Medulla oblongata (tissue), 1 donor: Measurements from ENCODE around the gene MPV17L2.
"Not testable (repeated sequence)": the region's sequence is repeated elsewhere in the genome, so short reads cannot be mapped to it uniquely, and the experiment has no call there.

Source experiments
- DNase-seq: peaks from one replicate; pipeline ENCODE4 v3.0.0-alpha.2; 2015; ENCODE audit errors: extremely low spot score

MPV17L2 gene

DNA sequence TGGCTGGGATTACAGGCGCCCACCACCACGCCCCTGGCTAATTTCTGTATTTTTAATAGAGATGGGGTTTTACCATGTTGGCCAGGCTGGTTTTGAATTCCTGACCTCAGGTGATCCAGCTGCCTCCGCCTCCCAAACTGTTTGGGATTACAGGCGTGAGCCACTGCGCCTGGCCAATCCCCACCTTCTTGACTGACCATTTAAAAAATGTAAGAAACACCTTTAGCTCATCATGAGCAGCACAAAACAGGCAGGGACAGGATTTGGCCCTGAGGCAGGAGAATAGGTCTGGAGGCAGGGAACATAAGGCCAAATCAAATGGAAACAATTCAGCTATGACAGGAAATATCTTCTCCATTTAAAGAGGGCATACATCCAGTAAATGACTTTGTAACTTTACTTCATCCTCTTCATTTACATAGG is 1.4 kb upstream of the MPV17L2 start:
- DNase-seq: no peak

DNA sequence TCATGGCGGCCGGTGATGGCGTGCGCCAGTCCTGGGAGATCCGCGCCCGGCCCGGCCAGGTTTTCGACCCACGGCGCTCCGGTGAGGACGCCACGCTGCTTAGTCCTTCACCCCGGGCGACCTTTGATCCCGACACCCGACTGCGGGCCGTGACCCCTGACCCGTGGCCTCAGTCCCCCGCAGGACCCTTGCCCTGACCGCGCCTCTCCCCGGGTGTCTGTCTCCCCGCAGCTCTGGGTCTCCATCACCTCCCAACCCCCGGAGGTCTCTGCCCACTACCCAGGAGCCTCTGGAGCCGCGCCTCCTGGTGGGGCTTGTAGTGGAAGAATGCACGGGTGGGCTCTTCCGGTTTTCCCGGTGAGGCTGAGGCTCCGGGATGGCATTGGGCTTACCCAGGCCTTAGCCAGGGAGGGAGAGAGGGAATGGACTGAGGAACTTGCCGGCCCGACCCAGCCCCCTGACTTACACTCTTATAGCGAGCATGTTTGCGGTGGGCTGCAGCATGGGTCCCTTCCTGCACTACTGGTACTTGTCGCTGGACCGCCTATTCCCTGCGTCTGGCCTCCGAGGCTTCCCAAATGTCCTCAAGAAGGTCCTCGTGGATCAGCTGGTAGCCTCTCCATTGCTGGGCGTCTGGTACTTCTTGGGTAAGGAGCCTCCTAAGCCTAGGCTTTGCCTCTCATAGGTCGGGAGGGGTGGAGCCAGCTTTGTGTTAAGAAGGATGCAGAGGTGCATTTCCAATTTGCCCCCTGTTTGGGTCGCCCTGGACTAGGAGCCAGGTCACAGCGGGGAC is 566 bp downstream of the MPV17L2 start:
- no peak for DNase-seq

DNA sequence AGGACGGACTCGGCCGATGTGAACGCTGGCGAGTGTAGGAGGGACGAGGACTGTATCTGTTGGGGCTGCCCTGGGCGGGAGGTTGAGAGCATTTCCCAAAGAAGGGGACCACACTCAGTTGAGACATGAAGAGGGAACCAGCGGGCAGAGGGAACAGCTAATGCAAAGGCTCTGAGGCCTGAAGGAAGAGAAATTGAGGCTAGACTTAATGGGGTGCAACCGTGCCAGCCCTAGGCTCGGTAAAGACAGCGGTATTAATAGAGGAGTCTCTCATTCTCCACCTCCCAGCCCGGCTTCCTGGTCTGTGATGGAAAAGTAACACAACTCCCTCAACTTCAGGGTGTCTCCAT is 1.1 kb downstream of the MPV17L2 start:
- DNase-seq: no peak

DNA sequence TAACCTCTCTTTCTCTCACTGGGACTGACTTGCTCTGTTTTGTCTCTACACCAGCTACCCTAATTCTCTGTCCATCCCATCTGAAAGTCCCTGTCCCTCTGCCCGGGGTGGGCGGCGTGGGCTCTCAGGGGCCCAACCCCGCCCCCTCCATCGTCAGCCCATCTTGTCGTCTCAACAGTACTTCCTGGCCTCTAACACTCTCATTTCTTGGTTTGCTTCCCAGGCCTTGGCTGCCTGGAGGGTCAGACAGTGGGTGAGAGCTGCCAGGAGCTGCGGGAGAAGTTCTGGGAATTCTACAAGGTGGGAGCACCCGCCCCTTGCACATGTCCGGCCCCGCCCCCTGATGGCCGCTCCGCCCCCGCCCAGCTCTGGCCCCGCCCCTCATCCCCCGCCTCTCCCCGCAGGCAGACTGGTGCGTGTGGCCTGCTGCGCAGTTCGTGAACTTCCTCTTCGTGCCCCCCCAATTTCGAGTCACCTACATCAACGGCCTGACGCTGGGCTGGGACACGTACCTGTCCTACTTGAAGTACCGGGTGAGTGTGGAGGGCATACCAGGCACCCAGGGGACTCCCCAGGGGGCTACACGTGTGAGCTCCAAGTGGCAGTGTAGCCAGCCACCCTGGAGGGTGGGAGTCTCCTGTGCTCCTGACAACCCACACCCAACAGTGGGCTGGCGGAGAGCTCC is 1.7 kb downstream of the MPV17L2 start:
- no peak for DNase-seq

DNA sequence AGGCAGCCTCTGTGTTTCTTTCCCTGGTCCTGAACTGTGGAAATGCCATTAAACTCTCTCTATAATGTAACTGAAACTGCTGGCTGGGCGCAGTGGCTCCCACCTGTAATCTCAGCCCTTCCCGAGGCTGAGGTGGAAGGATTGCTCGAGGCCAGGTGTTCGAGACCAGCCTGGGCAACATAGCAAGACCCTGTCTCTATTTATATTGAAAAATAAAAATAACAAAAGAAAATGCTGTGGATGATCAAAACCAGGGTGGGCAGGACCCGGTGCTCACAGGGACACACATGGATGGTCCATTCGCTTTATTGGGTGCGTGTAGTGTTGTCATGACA is 3.5 kb downstream of the MPV17L2 start:
- DNase-seq: no peak

DNA sequence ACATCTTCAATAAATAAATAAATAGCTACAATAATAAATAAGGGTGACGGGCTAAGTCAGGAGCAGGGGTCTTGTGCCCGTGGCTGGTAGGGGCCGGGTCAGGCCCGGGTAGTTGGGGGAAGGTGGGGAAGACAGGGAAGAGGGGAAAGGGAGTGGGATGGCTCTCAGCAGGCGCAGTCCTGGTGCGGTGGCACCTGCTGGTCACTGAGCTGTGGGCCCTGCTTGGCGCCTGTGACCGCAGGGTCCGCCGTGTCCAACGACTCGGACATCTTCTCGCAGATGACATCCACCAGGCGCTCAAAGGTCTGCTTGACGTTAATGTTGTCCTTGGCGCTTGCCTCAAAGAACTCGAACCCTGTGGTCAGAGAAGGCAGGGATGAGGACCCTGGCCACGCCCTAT is 4.3 kb downstream of the MPV17L2 start:
- DNase-seq: no peak

DNA sequence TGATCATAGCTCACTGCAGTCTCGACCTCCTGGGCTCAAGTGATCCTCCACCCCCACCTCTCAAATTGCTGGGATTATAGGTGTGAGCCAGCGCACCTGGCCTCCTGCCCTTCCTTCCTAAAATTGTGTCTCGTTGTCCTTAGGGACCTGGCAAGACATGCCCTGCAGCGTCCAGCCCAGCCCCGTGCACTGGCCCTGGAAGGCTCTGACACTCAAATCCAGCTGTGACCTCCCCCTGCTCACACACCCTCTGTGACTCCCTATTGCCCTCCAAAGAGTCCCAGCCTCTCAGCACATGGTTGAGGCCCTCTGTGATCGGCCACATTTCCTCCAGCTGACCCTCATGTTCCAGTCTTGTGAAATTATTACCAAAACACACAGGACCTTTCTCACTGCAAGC is 4.9 kb downstream of the MPV17L2 start:
- DNase-seq: no peak

DNA sequence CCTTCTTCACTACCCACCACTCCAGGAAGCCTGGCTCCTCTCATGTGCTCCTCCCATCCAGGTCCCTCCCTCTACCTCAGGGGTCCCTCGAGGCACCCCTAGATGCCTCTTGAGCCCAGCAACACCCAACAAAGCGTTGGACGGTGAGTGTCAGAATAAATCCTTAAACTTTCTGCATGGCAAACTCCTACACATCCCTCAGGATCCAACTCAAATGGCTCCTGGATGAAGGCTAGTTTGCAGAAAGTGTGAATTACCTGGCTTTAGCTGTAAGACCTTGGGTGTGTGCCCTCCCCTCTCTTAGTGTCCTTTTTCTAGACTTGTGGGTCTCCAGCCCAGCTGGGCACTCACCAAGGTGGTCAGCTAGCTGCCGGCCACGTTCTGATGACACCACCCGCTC is 5.4 kb downstream of the MPV17L2 start:
- no peak for DNase-seq

DNA sequence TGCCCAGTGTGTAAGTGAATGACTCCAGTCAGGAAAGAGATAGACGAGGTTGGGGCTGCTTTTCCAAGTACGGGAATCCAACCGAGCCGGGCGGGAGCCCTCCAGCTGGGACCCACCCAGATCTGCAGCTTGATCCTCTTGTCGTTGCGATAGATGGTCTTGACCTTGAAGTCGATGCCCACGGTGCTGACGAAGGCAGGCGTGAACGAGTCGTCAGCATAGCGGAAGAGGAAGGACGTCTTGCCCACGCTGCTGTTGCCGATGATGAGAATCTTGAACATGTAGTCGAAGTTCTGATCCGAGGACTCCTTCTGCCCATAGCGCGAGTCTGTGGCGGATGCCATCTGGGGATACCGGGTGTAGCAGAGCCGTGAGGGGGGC is 9.4 kb downstream of the MPV17L2 start:
- no peak for DNase-seq

DNA sequence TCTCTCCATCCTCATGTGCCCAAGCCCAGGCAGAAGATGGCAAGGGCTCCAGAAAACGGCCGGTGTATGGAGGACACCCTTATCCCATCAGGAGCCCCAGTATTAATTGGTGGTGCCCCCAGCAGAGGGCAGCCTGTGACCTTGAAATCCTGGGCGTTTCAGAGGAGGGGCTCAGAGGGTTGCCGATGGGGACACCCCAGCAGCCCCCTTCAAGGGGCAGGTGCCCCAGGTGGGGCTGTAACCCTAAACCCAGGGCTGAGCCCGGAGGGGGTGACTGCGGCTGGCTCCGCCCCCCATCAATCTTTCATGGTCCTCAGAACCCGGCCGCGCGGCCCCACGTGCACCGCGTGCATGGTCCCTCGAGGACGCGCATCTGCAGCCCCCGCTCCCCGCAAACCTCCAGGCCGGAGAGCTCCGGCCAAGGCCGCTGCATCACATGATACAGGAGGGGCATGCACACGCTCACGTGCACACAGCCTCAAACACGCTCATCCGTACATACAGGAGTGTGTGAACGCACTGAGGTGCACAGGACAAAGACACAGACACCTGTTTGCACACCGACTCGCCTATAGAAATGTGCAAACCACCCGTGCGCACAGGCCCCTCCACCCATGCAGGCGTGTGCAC is 9.9 kb downstream of the MPV17L2 start:
- peak; percentile 59 for DNase-seq

DNA sequence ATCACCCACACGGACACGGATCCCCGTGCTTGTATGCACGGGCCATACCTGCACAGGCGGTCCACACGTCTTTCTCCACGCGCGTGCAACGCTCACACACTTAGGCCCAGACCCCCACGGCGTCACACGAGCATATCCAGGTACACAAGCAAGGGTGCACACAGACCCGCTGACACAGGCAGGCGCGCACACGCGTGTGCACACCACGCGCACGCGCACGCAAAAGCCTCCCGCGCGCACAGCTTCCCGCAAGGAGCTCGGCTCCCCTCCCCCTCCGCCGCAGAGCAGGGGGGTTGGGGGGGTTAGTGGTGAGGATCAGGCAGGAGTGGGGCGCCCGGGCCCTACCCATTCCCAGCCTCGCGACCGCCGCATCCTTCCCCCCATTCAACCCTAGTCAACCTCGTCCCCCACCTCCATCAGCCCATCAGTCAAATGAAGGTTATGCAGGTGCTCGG is 10.4 kb downstream of the MPV17L2 start:
- peak; percentile 60 for DNase-seq

DNA sequence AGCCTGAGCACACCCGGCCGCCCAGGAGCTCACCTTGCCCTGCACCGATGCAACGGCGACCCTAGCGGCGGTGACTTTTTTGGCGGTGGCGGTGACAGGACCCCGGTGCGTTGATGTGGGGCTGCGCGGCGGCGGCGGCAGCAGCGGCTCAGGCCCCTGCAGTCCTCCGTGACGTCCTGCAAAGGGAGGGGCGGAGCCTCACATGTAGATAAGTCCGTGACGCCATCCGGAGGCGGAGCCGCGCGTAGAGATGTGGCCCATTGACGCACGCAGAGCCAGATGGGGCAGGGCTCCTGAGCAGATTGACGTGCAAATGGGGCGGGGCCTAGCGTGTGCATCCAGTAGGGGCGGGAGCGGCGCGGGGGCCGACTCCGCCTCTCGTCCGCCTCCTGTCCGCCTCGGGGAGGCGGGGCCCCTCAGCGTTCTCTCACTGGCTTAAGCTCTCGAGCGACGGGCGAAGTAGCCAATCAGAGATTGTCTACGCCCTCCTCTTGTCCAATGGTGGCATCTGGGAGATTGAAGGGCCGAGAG is 10.9 kb downstream of the MPV17L2 start, which contains the start of gene RAB3A:
Gene RAB3A, minus strand, starts transcription at position 180 of the 531 bp plus-strand sequence. CDS start 1,302 bp downstream, outside the sequence.
- DNase-seq: peak; percentile 100

DNA sequence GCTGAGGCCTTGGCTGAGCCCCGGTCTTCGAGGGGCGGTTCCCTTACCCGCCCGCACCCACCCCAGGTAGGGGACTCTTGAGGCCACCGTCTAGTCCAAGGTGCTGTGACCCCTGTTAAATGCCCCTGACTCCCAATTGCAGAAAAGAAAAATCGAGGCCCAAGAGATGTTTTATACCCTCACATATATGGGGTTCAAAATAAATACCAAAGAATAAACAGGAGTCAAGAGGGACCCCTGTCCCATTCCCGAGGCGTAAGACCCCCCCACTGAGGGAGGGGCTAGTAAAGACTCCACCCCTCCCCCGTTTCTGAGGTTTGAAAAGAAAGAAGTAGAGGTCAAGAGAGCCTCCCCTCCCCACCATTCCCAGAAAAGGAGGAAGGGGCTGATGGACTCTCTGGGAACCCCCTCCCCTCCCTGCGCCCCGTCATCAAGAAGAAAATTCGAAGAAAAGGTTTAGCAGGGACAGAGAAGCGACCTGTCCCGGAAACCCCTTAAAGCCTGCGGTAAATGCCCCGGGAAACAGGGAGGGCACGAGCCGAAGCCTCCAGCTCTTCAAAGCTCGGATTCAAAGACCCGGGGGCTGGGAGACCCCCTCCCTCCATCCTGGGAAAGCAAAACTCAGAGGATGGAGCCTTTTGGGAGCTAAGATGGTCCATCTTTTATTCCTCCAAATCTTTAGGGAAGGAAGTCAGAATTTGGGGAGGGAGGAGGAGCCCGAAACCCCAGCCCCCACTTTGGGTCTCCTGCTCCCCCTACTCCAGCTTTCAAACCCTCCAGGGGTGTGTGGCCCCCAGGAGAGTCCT is 11.6 kb downstream of the MPV17L2 start:
- peak; percentile 85 for DNase-seq

DNA sequence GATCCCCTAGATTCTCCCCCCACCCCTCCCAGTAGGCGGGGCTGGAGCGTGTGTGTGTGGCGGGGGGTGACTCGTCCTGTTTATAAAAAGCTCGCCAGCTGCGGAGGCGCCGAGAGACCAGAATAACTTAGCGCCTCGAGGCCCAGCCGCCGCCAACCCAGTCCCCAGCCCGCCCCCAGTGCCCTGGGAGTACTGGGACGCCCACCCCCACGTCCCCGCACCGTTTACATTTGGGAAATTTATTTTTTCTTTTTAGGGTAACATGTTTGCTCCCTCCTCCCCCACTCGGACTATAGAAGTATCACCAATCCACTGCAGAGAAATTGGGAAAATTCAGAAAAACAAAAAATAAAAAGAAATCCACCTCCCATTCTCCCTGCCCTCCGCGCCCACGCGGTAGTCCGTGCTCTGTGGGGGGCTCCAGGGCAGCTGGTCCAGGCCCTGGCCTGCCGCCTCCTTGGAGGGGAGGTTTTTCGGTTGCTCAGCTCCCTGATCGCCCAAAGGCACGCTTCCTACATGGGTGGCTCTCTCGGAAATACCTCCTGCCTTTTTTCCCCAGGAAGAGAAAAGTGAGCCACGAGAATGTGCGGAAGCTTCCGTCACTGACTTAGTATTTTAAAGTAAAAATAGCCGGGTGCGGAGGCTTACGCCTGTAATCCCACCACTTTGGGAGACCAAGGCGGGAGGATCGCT is 12.3 kb downstream of the MPV17L2 start:
- DNase-seq: peak; percentile 90

DNA sequence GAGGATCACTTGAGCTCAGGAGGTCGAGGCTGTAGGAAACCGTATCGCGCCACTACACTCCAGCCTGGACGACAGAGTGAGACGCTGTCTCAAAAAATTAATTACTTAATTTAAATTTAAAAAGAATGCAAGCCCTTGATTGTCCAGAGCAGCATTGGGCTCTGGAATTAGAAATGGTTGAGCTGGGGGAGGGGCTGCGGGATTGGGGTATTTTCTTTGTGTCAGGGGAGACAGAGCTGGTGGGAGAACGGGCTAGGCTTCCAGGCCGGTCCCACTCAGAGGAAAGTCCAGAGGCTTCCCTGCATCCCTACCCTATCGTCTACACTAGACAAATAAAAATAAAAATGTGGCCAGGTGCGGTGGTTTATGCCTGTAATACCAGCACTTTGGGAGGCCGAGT is 13.0 kb downstream of the MPV17L2 start:
- DNase-seq: no peak

DNA sequence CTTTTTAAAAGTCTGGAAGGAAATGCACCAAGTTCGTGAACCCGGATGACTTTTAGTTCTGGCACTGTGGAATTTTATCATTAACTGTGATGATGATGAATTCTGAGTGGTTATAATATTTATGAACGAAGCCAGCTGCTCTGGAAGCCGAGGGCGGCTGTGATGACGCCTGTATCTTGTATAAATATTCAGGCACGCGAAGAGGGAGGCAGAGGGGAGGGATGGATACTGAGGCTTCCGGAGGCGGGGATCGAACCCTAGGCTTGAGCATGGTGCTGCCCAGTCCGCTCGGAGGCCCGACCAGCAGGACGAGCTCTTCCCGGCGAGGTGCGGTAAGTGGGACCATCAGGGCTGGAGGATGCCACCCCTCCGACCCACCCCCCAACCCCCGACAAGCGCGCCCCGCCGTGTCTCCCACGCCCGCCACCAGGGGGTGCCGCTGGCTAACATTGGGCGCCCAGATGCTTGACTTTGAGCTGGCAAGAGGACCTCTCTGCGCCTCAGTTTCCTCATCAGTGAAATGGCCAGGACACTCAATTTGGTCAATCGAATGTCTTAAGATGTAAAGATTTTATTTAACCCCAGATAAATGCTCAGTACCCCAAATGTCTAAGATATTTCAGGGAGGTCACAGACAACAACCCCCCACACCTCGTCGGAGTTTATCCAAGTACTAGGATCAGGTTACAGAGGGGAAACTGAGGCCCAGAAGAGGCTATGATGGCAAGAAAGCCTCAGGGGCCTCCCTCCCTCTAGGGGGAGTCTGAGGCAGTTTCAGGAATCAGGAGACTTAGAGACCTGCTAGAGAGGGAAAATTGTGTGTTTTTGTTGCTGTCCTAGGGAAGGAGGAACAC is 15.3 kb downstream of the MPV17L2 start:
- DNase-seq: no peak

DNA sequence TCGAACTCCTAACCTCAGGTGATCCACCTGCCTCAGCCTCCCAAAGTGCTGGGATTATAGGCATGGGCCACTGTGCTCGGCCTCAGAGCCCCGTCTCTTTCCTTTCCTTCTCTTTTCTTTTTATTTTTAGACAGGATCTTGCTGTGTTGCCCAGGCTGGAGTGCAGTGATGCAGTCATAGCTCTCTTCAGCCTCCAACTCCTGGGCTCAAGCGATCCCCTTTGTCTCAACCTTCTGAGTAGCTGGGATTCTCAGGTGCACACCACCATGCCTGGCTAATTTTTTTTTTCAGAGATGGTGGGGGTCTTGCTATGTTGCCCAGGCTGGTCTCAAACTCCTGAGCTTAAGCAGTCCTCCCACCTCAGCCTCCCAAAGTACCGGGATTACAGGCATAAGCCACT is 16.9 kb downstream of the MPV17L2 start:
- DNase-seq: not testable (repeated sequence)

DNA sequence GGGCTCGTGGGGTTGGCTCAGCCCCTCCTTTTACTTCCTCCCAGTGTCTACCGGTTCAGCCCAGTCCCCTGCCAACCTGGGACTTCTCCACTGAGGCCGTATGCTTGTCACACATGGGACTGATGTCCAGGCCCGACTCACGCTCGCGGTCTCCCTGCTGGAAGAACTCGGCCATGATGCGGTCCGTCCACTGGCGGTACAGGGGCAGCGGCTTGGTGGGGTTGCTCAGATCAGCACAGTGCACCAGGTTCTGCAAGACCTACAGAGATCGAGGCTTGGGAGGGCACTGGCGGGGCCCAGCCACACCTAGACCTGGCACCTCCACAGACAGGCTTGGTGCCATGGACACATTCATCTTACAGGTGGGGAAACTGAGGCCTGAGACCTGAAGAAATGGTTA is 18.7 kb downstream of the MPV17L2 start:
- no peak for DNase-seq

DNA sequence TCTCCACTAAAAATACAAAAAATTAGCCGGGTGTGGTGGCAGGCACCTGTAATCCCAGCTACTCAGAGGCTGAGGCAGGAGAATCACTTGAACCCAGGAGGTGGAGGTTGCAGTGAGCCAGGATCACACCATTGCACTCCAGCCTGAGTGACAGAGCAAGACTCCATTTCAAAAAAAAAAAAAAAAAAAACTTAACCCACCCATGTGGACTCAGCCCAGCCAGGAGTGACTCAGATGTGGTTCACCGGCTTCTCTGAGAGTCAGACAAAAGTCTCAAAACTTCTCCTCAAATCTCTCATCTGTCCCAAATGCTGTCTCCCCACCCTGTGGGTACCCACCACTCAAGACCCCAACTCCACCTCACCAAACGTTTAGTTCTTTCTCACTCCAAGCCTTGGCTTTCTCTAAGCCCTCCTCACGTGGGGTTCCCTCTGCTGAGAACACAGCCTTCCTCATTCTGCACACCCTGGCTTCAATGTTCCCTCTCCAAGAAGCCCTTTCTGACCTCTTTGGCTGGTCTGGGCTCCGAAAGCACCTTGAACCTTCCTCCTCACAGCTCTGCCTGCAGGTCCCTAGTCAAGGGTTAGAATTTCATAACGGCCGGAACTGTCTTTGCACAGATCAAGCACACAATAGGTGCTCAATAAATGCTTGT is 21.9 kb downstream of the MPV17L2 start:
- DNase-seq: no peak

DNA sequence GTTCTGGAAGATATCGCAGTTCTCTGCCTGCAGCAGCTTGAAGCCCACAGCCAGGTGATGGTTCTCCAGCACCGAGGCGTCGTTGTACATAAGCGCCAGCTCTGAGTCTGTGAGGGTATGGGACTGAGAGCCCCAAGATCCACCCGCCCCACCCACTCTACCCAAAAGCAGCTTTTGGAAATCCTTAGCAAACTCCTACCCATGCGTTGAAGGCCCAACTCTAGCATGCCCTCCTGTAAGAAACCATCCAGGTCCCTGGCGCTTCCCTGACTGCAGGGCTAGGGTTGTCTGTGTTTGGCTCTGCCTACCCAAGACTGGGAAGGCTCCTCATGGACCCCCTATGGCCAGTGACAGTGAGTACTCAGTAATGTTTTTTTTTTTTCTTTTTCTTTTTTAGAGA is 23.8 kb downstream of the MPV17L2 start:
- DNase-seq: no peak
